ENCODE data around the gene C13orf42.

GRCh38 chr13:51065372-51066090, 45.5 kb downstream of the C13orf42 start:
- TF ChIP-seq CTCF (IDR thresholded peaks at IDR 0.05) = no peak
- no peak for TF ChIP-seq POLR2A (IDR thresholded peaks at IDR 0.05)
